ENCODE measurements around the gene LSAMP. TPM values are rescaled to one million over a fixed set of nuclear protein-coding genes. Genes with fewer than 3 reads are reported as not detected.

The LSAMP gene
- total RNA-seq, 1 donor from 2014 or later: 3.9 TPM

DNA sequence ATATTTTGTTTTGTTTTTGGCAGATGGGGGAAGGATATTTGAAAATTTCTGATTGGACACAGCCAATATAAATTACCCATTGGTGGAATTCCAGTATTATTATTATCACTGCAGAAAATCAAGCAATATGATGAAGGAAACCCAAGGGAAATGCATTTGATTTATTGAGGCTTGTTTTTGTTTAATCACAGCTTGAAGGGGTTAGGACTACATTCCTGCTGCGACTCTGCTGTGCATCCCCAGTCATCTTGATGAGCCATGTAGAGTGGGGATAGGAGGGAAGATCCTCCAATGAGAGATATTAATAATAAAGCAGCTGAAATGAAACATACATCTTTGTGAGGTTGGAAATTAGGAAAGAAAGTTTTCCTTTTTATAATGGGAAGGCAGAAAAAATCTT, 613.4 kb downstream of the LSAMP start:
- H3K36me3 ChIP-seq: no peaks in the 10 kb centered on the region
- DNase-seq (ENCODE audit: extremely low spot score in 2 of 2): no peak
- H3K4me3 ChIP-seq: no peak overlapping the region
- intact Hi-C loops (cut with DNase I): no loop called here
- no peaks in the 10 kb centered on the region for H3K4me1 ChIP-seq
- no peak overlapping the region for H3K27ac ChIP-seq
- H3K27me3 ChIP-seq: no peaks in the 10 kb centered on the region
- H3K9me3 ChIP-seq: no peaks in the 10 kb centered on the region
- TF ChIP-seq, protein P1, sequence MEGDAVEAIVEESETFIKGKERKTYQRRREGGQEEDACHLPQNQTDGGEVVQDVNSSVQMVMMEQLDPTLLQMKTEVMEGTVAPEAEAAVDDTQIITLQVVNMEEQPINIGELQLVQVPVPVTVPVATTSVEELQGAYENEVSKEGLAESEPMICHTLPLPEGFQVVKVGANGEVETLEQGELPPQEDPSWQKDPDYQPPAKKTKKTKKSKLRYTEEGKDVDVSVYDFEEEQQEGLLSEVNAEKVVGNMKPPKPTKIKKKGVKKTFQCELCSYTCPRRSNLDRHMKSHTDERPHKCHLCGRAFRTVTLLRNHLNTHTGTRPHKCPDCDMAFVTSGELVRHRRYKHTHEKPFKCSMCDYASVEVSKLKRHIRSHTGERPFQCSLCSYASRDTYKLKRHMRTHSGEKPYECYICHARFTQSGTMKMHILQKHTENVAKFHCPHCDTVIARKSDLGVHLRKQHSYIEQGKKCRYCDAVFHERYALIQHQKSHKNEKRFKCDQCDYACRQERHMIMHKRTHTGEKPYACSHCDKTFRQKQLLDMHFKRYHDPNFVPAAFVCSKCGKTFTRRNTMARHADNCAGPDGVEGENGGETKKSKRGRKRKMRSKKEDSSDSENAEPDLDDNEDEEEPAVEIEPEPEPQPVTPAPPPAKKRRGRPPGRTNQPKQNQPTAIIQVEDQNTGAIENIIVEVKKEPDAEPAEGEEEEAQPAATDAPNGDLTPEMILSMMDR (IDR thresholded peaks at IDR 0.05): no peak
- TF ChIP-seq POLR2AphosphoS5 (IDR thresholded peaks at IDR 0.05; ENCODE audit: insufficient read depth in 1 of 2, low read depth in 1 of 2): no peak
- no peak for TF ChIP-seq POLR2A (IDR thresholded peaks at IDR 0.05)

DNA sequence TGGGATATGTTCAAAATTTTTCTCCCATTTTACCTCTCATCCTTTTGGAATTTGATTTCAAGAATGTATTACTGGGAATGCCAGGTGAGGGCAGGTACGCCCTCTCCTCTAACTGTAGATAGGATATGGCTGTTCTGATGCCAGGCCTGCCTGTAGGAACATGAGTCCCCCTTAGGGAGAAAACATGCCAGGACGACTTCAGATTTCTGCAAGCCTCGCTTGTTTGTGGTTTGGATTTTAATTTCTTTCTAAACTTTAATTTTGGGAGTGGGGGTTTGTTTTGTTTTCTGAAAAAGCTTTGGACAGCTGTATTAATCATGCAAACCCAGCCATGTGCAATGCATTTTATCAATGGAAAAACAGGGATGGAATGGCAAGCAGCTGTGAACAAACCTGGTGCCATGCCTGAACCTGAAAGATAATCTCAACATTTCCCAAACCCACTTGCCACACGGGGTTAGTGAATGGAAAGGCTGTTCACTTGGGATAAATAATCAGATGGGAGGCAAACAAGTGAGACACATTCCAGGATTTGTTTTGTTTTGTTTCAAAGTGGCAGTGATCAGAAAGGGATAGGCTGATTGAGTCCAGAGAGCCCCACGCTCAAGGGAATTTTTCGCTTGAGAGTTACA, 614.4 kb downstream of the LSAMP start:
- Histone ChIP-seq H3K9me3 (no peaks in the 10 kb centered on the region), H3K4me1 (no peaks in the 10 kb centered on the region), H3K36me3 (no peaks in the 10 kb centered on the region), H3K27ac (no peak overlapping the region), H3K27me3 (no peaks in the 10 kb centered on the region), H3K4me3 (no peak overlapping the region)
- DNase-seq (ENCODE audit: extremely low spot score in 2 of 2): no peak
- intact Hi-C loops (cut with DNase I): no loop called here
- TF ChIP-seq, protein P1 (IDR thresholded peaks at IDR 0.05): no peak
- TF ChIP-seq POLR2A (IDR thresholded peaks at IDR 0.05) (no peak), POLR2AphosphoS5 (IDR thresholded peaks at IDR 0.05; ENCODE audit: insufficient read depth in 1 of 2, low read depth in 1 of 2) (no peak)

DNA sequence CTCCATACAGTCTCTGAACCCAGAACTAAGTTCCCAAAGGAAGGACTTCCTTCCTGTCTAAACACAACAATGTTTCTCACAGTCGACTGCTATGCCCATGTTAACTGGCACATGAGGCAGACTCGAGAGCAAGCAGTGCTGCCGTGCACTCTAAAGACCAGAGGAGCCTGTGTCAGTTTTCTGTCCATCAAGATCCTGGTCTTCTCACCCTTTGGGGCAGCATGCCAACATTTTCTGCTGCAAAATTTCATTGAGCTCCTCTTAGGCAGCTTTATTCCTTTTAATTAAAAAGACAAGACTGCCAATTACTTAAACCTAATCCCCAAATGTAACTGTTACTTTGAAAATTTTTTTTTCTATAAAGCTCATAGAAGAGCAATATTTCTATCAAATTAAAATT, 616.9 kb downstream of the LSAMP start:
- DNase-seq (ENCODE audit: extremely low spot score in 2 of 2): no peak
- no peaks in the 10 kb centered on the region for H3K4me1 ChIP-seq
- H3K4me3 ChIP-seq: no peak overlapping the region
- no peaks in the 10 kb centered on the region for H3K36me3 ChIP-seq
- no peak overlapping the region for H3K27ac ChIP-seq
- intact Hi-C loops (cut with DNase I): no loop called here
- H3K27me3 ChIP-seq: no peaks in the 10 kb centered on the region
- TF ChIP-seq, protein P1 (IDR thresholded peaks at IDR 0.05): no peak
- TF ChIP-seq POLR2AphosphoS5 (IDR thresholded peaks at IDR 0.05; ENCODE audit: insufficient read depth in 1 of 2, low read depth in 1 of 2) (no peak), POLR2A (IDR thresholded peaks at IDR 0.05) (no peak)
- no peaks in the 10 kb centered on the region for H3K9me3 ChIP-seq

DNA sequence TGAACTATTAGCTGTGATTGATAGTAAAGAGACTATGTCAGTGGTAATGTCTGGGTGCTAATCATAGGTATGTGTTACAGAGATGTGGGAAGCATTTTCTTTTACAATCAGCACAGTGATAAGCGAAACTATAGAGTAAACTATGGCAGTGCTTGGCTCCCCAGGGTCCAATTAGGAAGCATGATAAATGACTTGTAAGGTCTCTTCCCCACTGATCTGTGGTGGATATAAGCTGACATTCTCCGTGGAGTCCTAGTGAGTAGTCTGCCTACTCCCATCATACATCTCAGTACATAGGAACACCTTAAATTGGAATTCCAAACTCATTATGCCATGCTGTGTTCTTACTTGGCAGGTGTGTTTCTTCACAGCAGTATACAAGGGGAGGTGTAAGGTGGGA, 617.8 kb downstream of the LSAMP start:
- Histone ChIP-seq H3K4me1 (no peaks in the 10 kb centered on the region), H3K4me3 (no peak overlapping the region), H3K27ac (no peak overlapping the region), H3K36me3 (no peaks in the 10 kb centered on the region), H3K9me3 (no peaks in the 10 kb centered on the region), H3K27me3 (no peaks in the 10 kb centered on the region)
- intact Hi-C loops (cut with DNase I): no loop called here
- TF ChIP-seq POLR2AphosphoS5 (IDR thresholded peaks at IDR 0.05; ENCODE audit: insufficient read depth in 1 of 2, low read depth in 1 of 2): no peak
- TF ChIP-seq POLR2A (IDR thresholded peaks at IDR 0.05): no peak
- TF ChIP-seq, protein P1 (IDR thresholded peaks at IDR 0.05): no peak
- no peak for DNase-seq (ENCODE audit: extremely low spot score in 2 of 2)

DNA sequence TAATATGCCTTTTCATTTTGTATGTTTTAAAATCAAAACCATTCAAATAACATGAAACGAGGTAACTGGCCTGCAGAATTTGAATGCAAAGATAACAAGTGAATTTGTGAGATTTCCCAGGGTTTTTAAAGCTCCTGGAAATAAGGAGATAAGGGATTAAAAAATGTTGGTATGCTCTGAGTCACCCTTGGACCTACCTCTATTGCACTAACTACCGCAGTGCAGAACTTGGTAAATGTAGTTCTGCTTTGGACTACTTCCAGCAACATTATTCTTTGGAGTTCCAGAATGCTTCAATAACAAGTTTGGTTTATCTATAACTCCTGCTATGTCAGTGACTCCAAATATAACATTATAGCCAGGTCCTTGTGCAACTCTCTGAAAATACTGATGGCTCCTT, 620.2 kb downstream of the LSAMP start:
- Histone ChIP-seq H3K27me3 (no peaks in the 10 kb centered on the region), H3K27ac (no peak overlapping the region), H3K4me1 (no peaks in the 10 kb centered on the region), H3K4me3 (no peak overlapping the region), H3K9me3 (no peaks in the 10 kb centered on the region), H3K36me3 (no peaks in the 10 kb centered on the region)
- DNase-seq (ENCODE audit: extremely low spot score in 2 of 2): no peak
- TF ChIP-seq, protein P1 (IDR thresholded peaks at IDR 0.05): no peak
- TF ChIP-seq POLR2A (IDR thresholded peaks at IDR 0.05): no peak
- TF ChIP-seq POLR2AphosphoS5 (IDR thresholded peaks at IDR 0.05; ENCODE audit: insufficient read depth in 1 of 2, low read depth in 1 of 2): no peak
- intact Hi-C loops (cut with DNase I): no loop called here
